K562 (cell line): ENCODE measurements around the gene ADORA3. TPM values are rescaled to one million over a fixed set of nuclear protein-coding genes. Genes with fewer than 3 reads are reported as not detected.

Experiments used
- E2F4 ChIP-seq: sonication (generic); formaldehyde crosslinking; IDR thresholded peaks from 2 replicates; pipeline ENCODE4 v1.8.0; 2022; ENCODE audit warnings: mild to moderate bottlenecking, low read depth, missing genetic modification reagents
- ELF4 ChIP-seq: fragments of 450-650 bp; formaldehyde crosslinking; IDR thresholded peaks from 2 replicates; pipeline ENCODE4 v1.4.0; 2022; ENCODE audit warnings: missing genetic modification characterization
- HNRNPK ChIP-seq: fragments of 200-400 bp; formaldehyde crosslinking; IDR thresholded peaks from one replicate; pipeline ENCODE4 v1.6.1; 2018; ENCODE audit warnings: mild to moderate bottlenecking, low read depth, low read length; ENCODE audit not compliant: poor library complexity, severe bottlenecking
- MCM2 ChIP-seq: fragments of 450-650 bp; IDR thresholded peaks from 2 replicates; pipeline ENCODE4 v1.6.1; 2017; ENCODE audit warnings: low read depth, mild to moderate bottlenecking
- MCM7 ChIP-seq, 2 experiments: fragments of 450-650 bp; IDR thresholded peaks; 2 replicates each; pipeline ENCODE4 v1.6.1; 2016 to 2018
- MYBL2 ChIP-seq, 2 experiments: fragments of 450-650 bp in 1 of 2; sonication (generic) in 1 of 2; formaldehyde crosslinking in 1 of 2; IDR thresholded peaks; 2 replicates each; pipeline versions ENCODE4 v1.6.1 to v1.8.1; 2017 to 2022; ENCODE audit warnings: borderline replicate concordance in 1 of 2, inconsistent platforms in 1 of 2, low read depth in 1 of 2, mild to moderate bottlenecking in 1 of 2, missing genetic modification reagents in 1 of 2, moderate library complexity in 1 of 2
- SP2 ChIP-seq: IDR thresholded peaks from 2 replicates; pipeline ENCODE4 v1.6.1; 2011; ENCODE audit warnings: mild to moderate bottlenecking, low read depth, low read length, moderate library complexity; ENCODE audit not compliant: poor library complexity, severe bottlenecking; ENCODE audit errors: extremely low read depth
- TAF9B ChIP-seq: fragments of 450-650 bp; IDR thresholded peaks from 2 replicates; pipeline ENCODE4 v1.6.1; 2018; ENCODE audit warnings: mild to moderate bottlenecking; ENCODE audit not compliant: partially characterized antibody
- TCF15 ChIP-seq: fragments of 250-450 bp; sonication (Bioruptor Pico); IDR thresholded peaks from 2 replicates; pipeline ENCODE4 v1.8.0; 2022; ENCODE audit warnings: moderate library complexity, mild to moderate bottlenecking, inconsistent platforms
- TCF7L2 ChIP-seq: fragments of 150-350 bp; IDR thresholded peaks from 2 replicates; pipeline ENCODE4 v1.6.1; 2016; ENCODE audit warnings: low read depth, mild to moderate bottlenecking, low read length, moderate library complexity
- TCFL5 ChIP-seq: fragments of 250-450 bp; sonication (Bioruptor Pico); conservative IDR thresholded peaks from 2 replicates; pipeline ENCODE4 v1.6.1; 2021; ENCODE audit warnings: mild to moderate bottlenecking, moderate library complexity, matching md5 sums
- USF2 ChIP-seq: sonication (generic); formaldehyde crosslinking; IDR thresholded peaks from 2 replicates; pipeline ENCODE4 v1.5.0; 2020; ENCODE audit warnings: missing genetic modification reagents
- ZNF3 ChIP-seq: fragments of 250-450 bp; sonication (Bioruptor Pico); IDR thresholded peaks from 2 replicates; pipeline ENCODE4 v1.5.0; 2021; ENCODE audit warnings: mild to moderate bottlenecking, moderate library complexity
- ZNF407 ChIP-seq: fragments of 450-650 bp; IDR thresholded peaks from 2 replicates; pipeline ENCODE4 v1.6.1; 2016; ENCODE audit warnings: low read depth
- ZNF507 ChIP-seq: conservative IDR thresholded peaks from 2 replicates; pipeline ENCODE4 v1.6.1; 2017; ENCODE audit warnings: missing genetic modification characterization, missing compliant biosample characterization
- polyA plus RNA-seq, 8 experiments: library from polyadenylated mRNA; depleted of rRNA in 4 of 8; stranded (reverse) in 5 of 8; unstranded in 3 of 8; fragments of >200 nt; fragmentation: Nextera tagmentation in 2 of 8; fragmentation: Illumina TruSeq in 1 of 8; extraction: Ambion mirVana in 2 of 8; extraction: Trizol in 1 of 8; gene quantifications; 2 replicates each; pipeline versions ENCODE4 v1.2.1 to v1.2.3, GENCODE V29; 2011 to 2014; ENCODE audit warnings: inconsistent platforms in 1 of 8, missing spikeins in 1 of 8
- total RNA-seq, 7 experiments: library from RNA; depleted of rRNA in 6 of 7; stranded (reverse); fragments of >200 nt in 6 of 7; fragmentation: Illumina TruSeq in 2 of 7; extraction: Trizol in 2 of 7; gene quantifications; 2 replicates each; pipeline versions ENCODE4 v1.2.1 to v1.2.3, GENCODE V29; 2011 to 2021; ENCODE audit warnings: low replicate concordance in 1 of 7

ADORA3 gene
- total and polyA plus RNA-seq, 9 of the 15 experiments (the other 6 are each of a cell fraction or from before 2014, with no cell fraction given) = 0.09 to 0.35 (median 0.16) TPM; not detected in 3

GRCh38 chr1:111481387-111482221 lies 21.8 kb downstream of the ADORA3 start (continued):
- TF ChIP-seq SP2 (no peak), TCFL5 (CRISPR knock-in tag) (no peak), ZNF507 (tag) (no peak), USF2 (CRISPR knock-in tag) (no peak), ELF4 (CRISPR knock-in tag) (no peak), ZNF407 (no peak), MCM7 (IDR thresholded peaks at IDR 0.05) (no peak), ZNF3 (CRISPR knock-in tag) (no peak), MYBL2 (IDR thresholded peaks at IDR 0.05; ENCODE audit: low read depth) (no peak), MYBL2 (CRISPR knock-in tag; IDR thresholded peaks at IDR 0.05; ENCODE audit: borderline replicate concordance) (no peak), MCM2 (no peak), TAF9B (no peak), TCF15 (CRISPR knock-in tag) (no peak), HNRNPK (no peak), TCF7L2 (no peak), E2F4 (CRISPR knock-in tag) (no peak)
